Naive thymus-derived CD8-positive, alpha-beta T cell (primary cell): ENCODE results near the gene USP33. TPM values are rescaled to one million over a fixed set of nuclear protein-coding genes. Genes with fewer than 3 reads are reported as not detected.
"Not testable (repeated sequence)": the region's sequence is repeated elsewhere in the genome, so short reads cannot be mapped to it uniquely, and the experiment has no call there.

Experiments used
- ATAC-seq, 2 donors: fragments of 150-1000 bp; cut with Tn5 transposase in 1 of 2; sonication (Bioruptor Pico), chemical (Tn5 transposase) in 1 of 2; 1 replicate in 1 of 2; 2 replicates in 1 of 2; pipeline ENCODE4 v1.10.0; 2021; ENCODE audit warnings: mild to moderate bottlenecking in 2 of 2, moderate library complexity in 2 of 2
- POLR2A ChIA-PET: fragments of 350-600 bp; sonication (Branson Sonifier 250); formaldehyde crosslinking; loops from one replicate; lab custom pipeline; 2021; ENCODE audit warnings: antibody characterized with exemption; lab: Charles Lee
- DNase-seq, 10 donors: peaks; one replicate each; pipeline versions ENCODE4 v3.0.0 to v3.0.0-alpha.2; 2020 to 2022
- H3K27ac Mint-ChIP-seq, 10 donors: one replicate each; pipeline ENCODE4 v1.8.0; 2020 to 2022; ENCODE audit warnings: mild to moderate bottlenecking in 10 of 10, mixed read lengths in 10 of 10, moderate library complexity in 4 of 10, inconsistent platforms in 1 of 10
- H3K27me3 Mint-ChIP-seq, 5 donors: one replicate each; pipeline ENCODE4 v1.8.0; 2021 to 2022; ENCODE audit warnings: mixed read lengths in 5 of 5
- H3K36me3 Mint-ChIP-seq, 3 donors: one replicate each; pipeline ENCODE4 v1.8.0; 2020 to 2022; ENCODE audit warnings: mixed read lengths in 3 of 3, mild to moderate bottlenecking in 2 of 3, inconsistent platforms in 1 of 3
- H3K4me1 Mint-ChIP-seq, 4 donors: one replicate each; pipeline ENCODE4 v1.8.0; 2021 to 2022; ENCODE audit warnings: mixed read lengths in 4 of 4
- H3K4me3 Mint-ChIP-seq, 10 donors: one replicate each; pipeline ENCODE4 v1.8.0; 2020 to 2022; ENCODE audit warnings: mild to moderate bottlenecking in 10 of 10, mixed read lengths in 10 of 10, moderate library complexity in 6 of 10, inconsistent platforms in 1 of 10
- H3K9me3 Mint-ChIP-seq, 9 donors: one replicate each; pipeline ENCODE4 v1.8.0; 2020 to 2022; ENCODE audit warnings: mixed read lengths in 9 of 9, mild to moderate bottlenecking in 3 of 9, inconsistent platforms in 1 of 9, moderate library complexity in 1 of 9
- polyA plus RNA-seq, 3 donors: library from polyadenylated mRNA; unstranded; fragments of 300-500 nt; fragmentation: Illumina TruSeq; gene quantifications; one replicate each; pipeline ENCODE4 v1.2.3, GENCODE V29; 2021
- total RNA-seq, 8 experiments: library from RNA in 2 of 8; stranded (reverse) in 2 of 8; gene quantifications; one replicate each; pipeline ENCODE4 v1.2.3 and lab custom pipeline; 2021 to 2026

Gene USP33
- total and polyA plus RNA-seq, 5 experiments from 2014 or later = 35.3 to 104 (median 37.6) TPM

DNA sequence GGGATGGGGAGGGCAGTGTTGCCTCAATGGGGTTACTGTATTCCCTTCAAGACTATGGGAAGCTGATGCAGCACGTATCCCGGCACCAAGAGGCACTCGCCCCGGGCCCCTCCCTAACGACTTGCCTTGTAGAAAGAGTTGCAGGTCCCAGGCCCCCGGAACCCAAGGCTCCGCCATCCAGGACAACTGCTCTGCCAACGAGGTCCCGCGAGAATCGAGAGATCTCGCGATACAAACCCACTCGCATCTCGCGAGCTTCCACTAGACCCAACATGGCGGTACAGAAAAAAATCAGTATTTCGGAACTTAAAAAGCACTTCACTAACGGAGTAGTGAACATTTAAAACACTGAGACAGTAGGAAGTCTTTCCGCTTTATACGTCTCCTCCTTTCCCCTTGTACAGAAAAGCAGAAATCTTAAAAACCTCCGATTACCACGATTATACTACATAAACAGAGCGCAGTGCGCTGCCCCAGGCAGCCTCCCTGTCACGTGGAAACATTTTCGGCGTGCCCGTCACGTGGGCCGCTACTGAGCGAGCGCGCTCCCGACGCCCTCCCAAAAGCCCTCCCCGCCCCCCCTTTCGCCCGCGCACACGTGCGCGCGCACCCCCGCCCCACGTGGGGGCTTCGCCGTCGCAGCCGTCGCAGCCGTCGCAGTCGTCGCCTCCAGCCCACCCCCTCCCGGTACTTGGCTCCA, 77.0 kb downstream of the USP33 start, which contains the start of gene ZZZ3:
TSS of gene ZZZ3 (minus strand) at position 199 of the 700 bp plus-strand sequence. CDS start 49,304 bp downstream, outside the sequence.
- ATAC-seq (peak; percentile 71 to 73), DNase-seq (peak; percentile 88 to 98 (median 94))
- Mint-ChIP-seq H3K9me3 (no peaks in the 10 kb centered on the region), H3K4me1 (peaks cover 18 to 54% (median 48%) of the 10 kb centered on the region in 4 donors), H3K4me3 (peak within 1 kb of the TSS; percentile 86 to 95 (median 90)), H3K27me3 (no peaks in the 10 kb centered on the region), H3K36me3 (no peaks in the 10 kb centered on the region), H3K27ac (peak within 1 kb of the TSS; percentile 93 to 99 (median 97))
- POLR2A ChIA-PET = interaction anchor here (0.5 to 3.1 kb wide), 16 partner anchors 11 to 1896 kb away, joined by 3 to 28 read pairs (median 4); partner anchors contain the start of genes FUBP1, MIGA1 and USP33

DNA sequence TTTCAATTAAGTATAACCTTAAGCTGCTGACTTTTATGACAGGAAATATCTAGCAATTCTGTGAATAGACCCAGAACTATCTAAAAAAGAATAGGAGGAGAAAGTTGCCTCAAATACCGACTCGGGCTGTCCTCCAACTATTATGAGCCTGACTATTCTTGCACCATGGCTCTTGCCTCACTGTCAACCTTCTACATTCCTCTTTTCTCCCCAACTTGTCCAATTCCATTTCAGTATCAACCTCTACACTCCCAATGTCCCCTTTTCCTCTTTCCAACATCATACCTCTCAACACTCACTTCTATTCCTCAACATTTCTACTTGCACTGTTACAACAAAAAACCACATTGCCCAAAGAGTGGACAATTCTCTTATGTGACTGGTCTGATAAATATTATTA, 79.5 kb downstream of the USP33 start:
- POLR2A ChIA-PET = no interaction called here
- Mint-ChIP-seq H3K4me3 (peak overlapping the region in 9 of 10 donors; percentile 0 to 59 (median 28)), H3K9me3 (no peaks in the 10 kb centered on the region), H3K27ac (peak overlapping the region in 4 of 10 donors; percentile 1 to 47 (median 4)), H3K36me3 (peaks cover 0 to 9% (median 0%) of the 10 kb centered on the region in 3 donors), H3K27me3 (no peaks in the 10 kb centered on the region), H3K4me1 (peaks cover 20 to 66% (median 58%) of the 10 kb centered on the region in 4 donors)
- ATAC-seq (no peak), DNase-seq (no peak)

DNA sequence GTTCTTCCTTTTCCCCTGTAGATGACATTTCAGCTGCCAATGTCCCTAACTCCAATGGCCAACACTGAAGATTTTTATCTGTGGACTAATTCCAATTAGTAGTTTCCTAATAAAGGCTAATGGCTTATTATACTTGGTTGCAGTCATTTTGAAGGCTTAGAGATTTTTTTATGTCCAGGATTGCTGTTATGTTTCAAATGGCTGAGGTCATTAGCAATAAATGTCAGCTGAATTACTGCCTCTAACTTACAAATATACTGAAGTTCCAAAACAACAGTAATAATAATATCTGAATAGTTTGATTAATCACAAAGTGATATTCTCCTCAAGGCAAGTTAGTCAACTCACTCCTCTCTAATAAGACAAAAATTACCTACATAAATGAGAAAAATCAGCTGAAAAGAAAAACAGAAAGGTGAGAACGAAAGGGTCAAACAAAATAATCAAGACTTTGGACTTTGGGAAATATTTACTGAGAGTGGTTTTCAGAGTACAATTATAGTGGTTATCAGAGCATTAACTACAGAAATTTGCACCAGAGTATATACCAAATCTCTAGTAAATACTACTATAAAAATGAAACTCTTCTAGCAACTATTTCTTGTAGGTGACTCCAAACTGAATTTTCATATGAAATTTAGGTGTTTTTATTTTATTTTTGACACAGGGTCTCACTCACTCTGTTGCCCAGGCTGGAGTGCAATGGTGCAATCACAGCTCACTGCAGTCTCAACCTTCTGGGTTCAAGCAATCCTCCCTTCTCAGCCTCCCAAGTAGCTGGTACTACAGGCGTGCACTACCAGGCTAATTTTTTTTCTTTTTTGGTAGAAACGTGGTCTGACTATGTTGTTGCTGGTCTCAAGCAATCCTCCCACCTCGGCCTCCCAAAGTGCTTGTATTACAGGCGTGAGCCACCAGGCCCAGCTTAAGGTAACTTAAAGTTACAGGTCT, 80.7 kb downstream of the USP33 start:
- Mint-ChIP-seq H3K9me3 (no peaks in the 10 kb centered on the region), H3K4me1 (peaks cover 22 to 71% (median 58%) of the 10 kb centered on the region in 4 donors), H3K36me3 (peaks cover 0 to 17% (median 0%) of the 10 kb centered on the region in 3 donors), H3K27ac (peak overlapping the region in 3 of 10 donors; percentile 6 to 21 (median 20)), H3K4me3 (peak overlapping the region in 7 of 10 donors; percentile 2 to 54 (median 19)), H3K27me3 (no peaks in the 10 kb centered on the region)
- ATAC-seq (no peak), DNase-seq (no peak)
- POLR2A ChIA-PET = no interaction called here

DNA sequence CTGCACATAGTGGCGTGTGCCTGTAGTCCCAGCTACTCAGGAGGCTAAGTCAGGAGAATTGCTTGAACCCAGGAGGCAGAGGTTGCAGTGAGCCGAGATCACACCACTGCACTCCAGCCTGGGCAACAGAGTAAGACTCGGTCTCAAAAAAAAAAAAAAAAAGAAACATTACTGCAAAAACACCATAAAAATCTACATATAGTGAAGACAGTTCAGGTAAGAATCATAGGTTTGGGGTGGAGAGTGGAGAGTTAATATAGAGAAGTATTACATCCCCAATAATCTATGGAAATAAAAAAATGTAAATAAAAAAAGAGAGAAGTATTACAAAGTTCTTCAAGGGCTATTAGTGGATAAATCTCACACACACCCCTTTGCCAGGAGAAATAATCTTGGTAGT, 84.8 kb downstream of the USP33 start:
- H3K4me3 Mint-ChIP-seq, H3K9me3 Mint-ChIP-seq, H3K27ac Mint-ChIP-seq, POLR2A ChIA-PET, ATAC-seq, H3K27me3 Mint-ChIP-seq, DNase-seq: not testable (repeated sequence)
- H3K4me1 Mint-ChIP-seq = peaks cover 20 to 75% (median 67%) of the 10 kb centered on the region in 4 donors
- H3K36me3 Mint-ChIP-seq = peaks cover 0 to 23% (median 0%) of the 10 kb centered on the region in 3 donors

DNA sequence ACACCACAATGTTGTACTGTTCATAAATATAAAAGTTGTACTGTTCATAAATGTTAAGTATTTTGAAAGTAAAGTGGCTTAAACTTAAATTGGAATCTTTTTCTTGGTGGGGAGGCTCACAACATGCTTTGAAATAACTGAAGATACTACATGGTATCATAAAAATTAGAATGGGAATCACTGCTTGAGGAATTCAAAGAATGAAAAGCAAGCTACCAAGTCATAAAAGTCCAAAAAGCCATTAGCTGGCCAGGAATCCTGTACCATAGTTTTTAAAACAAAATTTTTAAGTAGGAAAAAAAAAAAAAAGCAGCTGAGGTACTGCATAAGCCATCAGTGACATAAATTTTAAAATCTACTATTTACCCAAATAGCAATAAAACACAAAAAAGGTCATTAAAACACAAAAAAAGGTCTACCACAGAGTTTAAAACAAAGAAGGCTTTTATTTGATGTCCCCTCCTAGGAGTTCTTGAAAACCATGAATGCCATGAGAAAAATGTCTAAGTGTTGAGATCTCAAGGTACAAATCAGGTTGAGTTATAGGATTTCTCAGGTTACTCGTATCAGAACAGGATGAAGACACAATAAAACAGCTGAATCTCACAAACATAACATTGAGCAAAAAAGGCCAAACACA, 85.8 kb downstream of the USP33 start:
- H3K4me1 Mint-ChIP-seq = peaks cover 27 to 76% (median 67%) of the 10 kb centered on the region in 4 donors
- POLR2A ChIA-PET = no interaction called here
- H3K9me3 Mint-ChIP-seq = no peaks in the 10 kb centered on the region
- DNase-seq = no peak
- no peaks in the 10 kb centered on the region for H3K27me3 Mint-ChIP-seq
- peak overlapping the region in 2 of 10 donors; percentile 34 to 40 for H3K27ac Mint-ChIP-seq
- H3K36me3 Mint-ChIP-seq = peaks cover 0 to 24% (median 0%) of the 10 kb centered on the region in 3 donors
- H3K4me3 Mint-ChIP-seq = no peak overlapping the region
- no peak for ATAC-seq

DNA sequence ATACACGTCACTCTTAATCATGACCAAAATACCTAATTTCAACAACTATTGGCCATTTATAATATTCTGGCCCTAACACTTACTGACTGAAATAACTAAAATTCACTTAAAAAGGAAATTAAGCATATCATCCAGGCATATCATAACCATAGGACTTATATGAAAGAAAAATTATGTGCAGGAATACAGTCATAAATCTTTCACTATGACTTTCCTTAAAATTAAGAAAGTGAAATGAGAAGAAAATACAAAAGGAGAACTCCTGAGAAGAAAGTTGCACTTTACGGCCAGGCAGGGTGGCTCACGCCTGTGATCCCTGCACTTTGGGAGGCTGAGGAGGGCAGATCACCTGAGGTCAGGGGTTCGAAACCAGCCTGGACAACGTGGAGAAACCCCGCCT, 86.6 kb downstream of the USP33 start:
- peaks cover 0 to 24% (median 0%) of the 10 kb centered on the region in 3 donors for H3K36me3 Mint-ChIP-seq
- no peaks in the 10 kb centered on the region for H3K27me3 Mint-ChIP-seq
- peaks cover 22 to 75% (median 62%) of the 10 kb centered on the region in 4 donors for H3K4me1 Mint-ChIP-seq
- POLR2A ChIA-PET = no interaction called here
- DNase-seq = no peak
- H3K27ac Mint-ChIP-seq = peak overlapping the region in 1 of 10 donors; percentile 26
- no peak for ATAC-seq
- peak overlapping the region in 3 of 10 donors; percentile 42 to 53 (median 48) for H3K4me3 Mint-ChIP-seq
- no peaks in the 10 kb centered on the region for H3K9me3 Mint-ChIP-seq

DNA sequence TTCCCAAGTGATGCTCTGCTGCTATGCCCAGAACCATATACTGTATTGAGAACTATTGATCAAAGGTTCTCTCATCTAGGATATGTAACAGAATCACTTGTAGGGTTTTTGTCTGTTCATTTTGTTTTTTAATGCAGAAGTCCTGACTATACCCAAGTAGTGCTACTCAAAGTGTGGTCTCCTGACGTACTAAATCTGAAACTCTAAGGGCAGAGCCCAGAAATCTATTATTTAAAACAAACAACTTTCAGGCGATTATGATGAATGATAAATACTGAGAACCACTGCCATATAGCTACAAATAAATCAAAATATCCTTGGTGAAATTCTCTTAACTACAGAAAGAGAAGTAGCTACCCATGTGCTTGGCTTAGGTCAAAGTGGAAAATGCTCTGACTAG, 87.3 kb downstream of the USP33 start:
- POLR2A ChIA-PET = no interaction called here
- ATAC-seq (no peak), DNase-seq (no peak)
- no peak overlapping the region for H3K4me3 Mint-ChIP-seq
- H3K9me3 Mint-ChIP-seq = no peaks in the 10 kb centered on the region
- peaks cover 0 to 24% (median 0%) of the 10 kb centered on the region in 3 donors for H3K36me3 Mint-ChIP-seq
- no peaks in the 10 kb centered on the region for H3K27me3 Mint-ChIP-seq
- H3K4me1 Mint-ChIP-seq = peaks cover 22 to 74% (median 62%) of the 10 kb centered on the region in 4 donors
- H3K27ac Mint-ChIP-seq = no peak overlapping the region

DNA sequence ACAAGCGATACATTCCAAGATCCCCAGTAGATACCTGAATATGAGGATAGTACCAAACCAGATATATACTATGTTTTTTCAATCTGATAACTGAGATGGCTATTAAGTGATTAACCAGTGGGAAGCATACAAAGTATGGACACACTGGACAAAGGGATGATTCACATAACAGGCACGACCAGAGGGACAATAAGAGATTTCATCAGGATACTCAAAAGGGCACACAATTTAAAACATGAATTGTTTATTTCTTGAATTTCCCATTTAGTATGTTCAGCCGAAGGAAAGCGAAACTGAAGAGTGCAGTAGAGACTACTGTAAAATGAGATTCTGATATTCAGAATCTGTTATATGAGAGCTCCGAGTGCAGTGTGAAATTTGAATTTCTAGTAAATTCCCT, 87.8 kb downstream of the USP33 start:
- Mint-ChIP-seq H3K4me1 (peaks cover 24 to 76% (median 62%) of the 10 kb centered on the region in 4 donors), H3K27ac (peak overlapping the region in 4 of 10 donors; percentile 8 to 64 (median 34)), H3K36me3 (peaks cover 0 to 24% (median 0%) of the 10 kb centered on the region in 3 donors), H3K9me3 (no peaks in the 10 kb centered on the region), H3K27me3 (no peaks in the 10 kb centered on the region), H3K4me3 (peak overlapping the region in 4 of 10 donors; percentile 4 to 43 (median 17))
- ATAC-seq (no peak), DNase-seq (no peak)
- POLR2A ChIA-PET = no interaction called here

DNA sequence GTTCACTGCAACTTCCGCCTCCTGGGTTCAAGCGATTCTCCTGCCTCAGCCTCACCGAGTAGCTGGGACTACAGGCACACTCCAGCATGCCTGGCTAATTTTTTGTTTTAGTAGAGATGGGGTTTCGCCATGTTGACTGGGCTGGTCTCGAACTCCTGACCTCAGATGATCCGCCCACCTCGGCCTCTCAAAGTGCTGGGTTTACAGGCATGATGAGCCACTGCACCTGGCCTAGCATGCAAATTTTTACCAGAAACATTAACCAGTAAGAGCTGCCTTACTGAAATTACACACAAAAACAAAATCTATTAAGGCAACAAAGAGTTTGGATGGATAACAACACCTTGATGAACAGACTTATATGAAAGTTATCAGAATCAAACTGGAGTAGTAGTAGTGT, 89.3 kb downstream of the USP33 start:
- peaks cover 28 to 79% (median 65%) of the 10 kb centered on the region in 4 donors for H3K4me1 Mint-ChIP-seq
- peak overlapping the region in 3 of 10 donors; percentile 11 to 61 (median 42) for H3K4me3 Mint-ChIP-seq
- peaks cover 0 to 22% (median 0%) of the 10 kb centered on the region in 3 donors for H3K36me3 Mint-ChIP-seq
- ATAC-seq (no peak), DNase-seq (no peak)
- no peaks in the 10 kb centered on the region for H3K9me3 Mint-ChIP-seq
- H3K27me3 Mint-ChIP-seq = no peaks in the 10 kb centered on the region
- POLR2A ChIA-PET = no interaction called here
- peak overlapping the region in 1 of 10 donors; percentile 8 for H3K27ac Mint-ChIP-seq

DNA sequence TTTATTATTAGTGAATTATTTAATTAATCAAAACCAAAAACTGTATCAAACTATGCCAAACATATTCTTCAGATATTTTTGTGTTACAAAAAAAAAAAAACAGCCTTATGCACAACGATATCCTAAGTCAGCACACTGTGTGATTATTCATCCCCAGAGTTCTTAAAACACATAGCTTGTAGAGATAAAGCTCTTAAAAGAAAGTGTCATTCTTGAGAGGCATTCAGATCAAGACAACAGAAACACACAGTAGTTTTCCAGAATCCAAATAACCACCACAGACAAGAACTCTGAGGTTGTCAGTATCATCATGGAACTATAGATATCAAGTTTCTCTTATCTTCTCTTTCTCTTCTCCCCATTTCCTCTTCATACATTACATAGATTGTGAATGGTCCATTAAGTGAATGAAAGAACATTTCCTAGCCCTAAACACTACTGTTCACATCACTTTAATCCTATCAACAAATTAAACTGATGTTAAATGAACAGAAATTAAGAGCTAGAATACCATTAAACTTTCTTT, 90.7 kb downstream of the USP33 start:
- peak overlapping the region in 2 of 10 donors; percentile 3 to 23 for H3K4me3 Mint-ChIP-seq
- ATAC-seq (no peak), DNase-seq (no peak)
- POLR2A ChIA-PET = interaction anchor here (0.7 kb wide), 1 partner anchor 291 kb away, joined by 4 read pairs; no protein-coding TSS in a partner anchor
- peaks cover 0 to 15% (median 0%) of the 10 kb centered on the region in 3 donors for H3K36me3 Mint-ChIP-seq
- peaks cover 30 to 80% (median 71%) of the 10 kb centered on the region in 4 donors for H3K4me1 Mint-ChIP-seq
- H3K27me3 Mint-ChIP-seq = no peaks in the 10 kb centered on the region
- no peaks in the 10 kb centered on the region for H3K9me3 Mint-ChIP-seq
- H3K27ac Mint-ChIP-seq = peak overlapping the region in 1 of 10 donors; percentile 41

DNA sequence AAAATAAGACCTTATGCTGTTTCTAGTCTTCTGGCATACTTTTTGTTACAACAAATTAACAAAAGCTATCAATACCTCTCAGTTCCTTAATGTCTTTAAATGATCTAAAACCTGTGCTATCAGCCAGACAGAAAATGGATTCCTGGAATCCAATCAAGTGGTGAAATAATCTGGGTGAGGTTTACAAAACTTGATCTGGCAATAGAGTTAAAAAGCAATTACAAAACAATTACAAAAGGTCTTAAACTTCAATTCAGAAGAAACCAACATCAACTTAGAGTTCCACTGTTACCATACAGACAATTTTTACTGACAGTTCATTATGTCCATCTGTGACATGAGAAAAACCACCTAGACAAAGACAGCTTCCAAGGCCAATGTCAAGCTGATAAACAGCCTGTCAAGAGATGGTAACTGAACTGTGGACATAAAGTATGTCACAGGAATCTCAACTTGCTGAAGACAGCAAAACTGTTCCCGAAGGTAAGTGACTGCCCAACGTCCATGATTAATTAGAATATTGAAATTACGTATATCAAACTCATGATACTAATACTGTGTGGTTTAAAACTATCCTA, 94.6 kb downstream of the USP33 start:
- DNase-seq (no peak), ATAC-seq (no peak)
- peak overlapping the region in 5 of 10 donors; percentile 2 to 26 (median 13) for H3K27ac Mint-ChIP-seq
- POLR2A ChIA-PET = no interaction called here
- no peaks in the 10 kb centered on the region for H3K27me3 Mint-ChIP-seq
- peaks cover 31 to 69% (median 64%) of the 10 kb centered on the region in 4 donors for H3K4me1 Mint-ChIP-seq
- no peaks in the 10 kb centered on the region for H3K9me3 Mint-ChIP-seq
- peaks cover 0 to 18% (median 6%) of the 10 kb centered on the region in 3 donors for H3K36me3 Mint-ChIP-seq
- peak overlapping the region in 1 of 10 donors; percentile 30 for H3K4me3 Mint-ChIP-seq
